Neural progenitor cell (in vitro differentiated cells): ENCODE measurements around the gene RERGL.

Source experiments
- EZH2 ChIP-seq: fragments of 200-600 bp; sonication (generic); IDR thresholded peaks from 2 replicates; pipeline ENCODE4 v1.6.1; 2017; ENCODE audit warnings: antibody characterized with exemption, mild to moderate bottlenecking, moderate library complexity
- EZH2phosphoT487 ChIP-seq: fragments of 200-600 bp; sonication (generic); IDR thresholded peaks from 2 replicates; pipeline ENCODE4 v1.6.1; 2017; ENCODE audit warnings: antibody characterized with exemption
- TF ChIP-seq, protein P1 (sequence below): fragments of 200-600 bp; sonication (generic); IDR thresholded peaks from 2 replicates; pipeline ENCODE4 v1.5.1; 2017; ENCODE audit warnings: antibody characterized with exemption, mild to moderate bottlenecking

DNA sequence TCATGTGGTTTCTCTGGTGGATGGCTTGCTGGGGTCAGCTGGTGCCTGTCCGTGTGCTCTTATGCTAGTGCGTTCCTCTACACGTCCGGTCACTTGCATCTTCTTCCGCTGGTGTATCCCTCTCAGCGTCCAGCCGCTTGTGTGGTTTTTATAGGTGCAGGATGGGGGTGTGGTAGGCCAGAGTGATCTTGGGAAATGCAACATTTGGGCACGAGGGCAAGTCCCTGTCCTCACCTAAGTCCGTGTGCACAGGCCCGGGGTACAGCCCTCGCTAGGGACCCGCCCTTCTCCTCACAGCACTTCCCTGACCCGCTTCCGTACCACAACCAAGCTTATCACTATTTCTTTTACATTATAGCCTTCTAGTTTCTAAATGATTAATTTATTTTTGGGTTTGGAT is 17.3 kb downstream of the RERGL start:
- TF ChIP-seq, protein P1, sequence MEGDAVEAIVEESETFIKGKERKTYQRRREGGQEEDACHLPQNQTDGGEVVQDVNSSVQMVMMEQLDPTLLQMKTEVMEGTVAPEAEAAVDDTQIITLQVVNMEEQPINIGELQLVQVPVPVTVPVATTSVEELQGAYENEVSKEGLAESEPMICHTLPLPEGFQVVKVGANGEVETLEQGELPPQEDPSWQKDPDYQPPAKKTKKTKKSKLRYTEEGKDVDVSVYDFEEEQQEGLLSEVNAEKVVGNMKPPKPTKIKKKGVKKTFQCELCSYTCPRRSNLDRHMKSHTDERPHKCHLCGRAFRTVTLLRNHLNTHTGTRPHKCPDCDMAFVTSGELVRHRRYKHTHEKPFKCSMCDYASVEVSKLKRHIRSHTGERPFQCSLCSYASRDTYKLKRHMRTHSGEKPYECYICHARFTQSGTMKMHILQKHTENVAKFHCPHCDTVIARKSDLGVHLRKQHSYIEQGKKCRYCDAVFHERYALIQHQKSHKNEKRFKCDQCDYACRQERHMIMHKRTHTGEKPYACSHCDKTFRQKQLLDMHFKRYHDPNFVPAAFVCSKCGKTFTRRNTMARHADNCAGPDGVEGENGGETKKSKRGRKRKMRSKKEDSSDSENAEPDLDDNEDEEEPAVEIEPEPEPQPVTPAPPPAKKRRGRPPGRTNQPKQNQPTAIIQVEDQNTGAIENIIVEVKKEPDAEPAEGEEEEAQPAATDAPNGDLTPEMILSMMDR: no peak
- TF ChIP-seq EZH2phosphoT487 (no peak), EZH2 (no peak)
